HCEC 1CT (cell line): ENCODE results near the gene POLDIP3.
"Not testable (repeated sequence)": the region's sequence is repeated elsewhere in the genome, so short reads cannot be mapped to it uniquely, and the experiment has no call there.

Experiments
- DNase-seq: peaks from one replicate; pipeline ENCODE4 v3.0.0-alpha.2; 2017

The POLDIP3 gene

DNA sequence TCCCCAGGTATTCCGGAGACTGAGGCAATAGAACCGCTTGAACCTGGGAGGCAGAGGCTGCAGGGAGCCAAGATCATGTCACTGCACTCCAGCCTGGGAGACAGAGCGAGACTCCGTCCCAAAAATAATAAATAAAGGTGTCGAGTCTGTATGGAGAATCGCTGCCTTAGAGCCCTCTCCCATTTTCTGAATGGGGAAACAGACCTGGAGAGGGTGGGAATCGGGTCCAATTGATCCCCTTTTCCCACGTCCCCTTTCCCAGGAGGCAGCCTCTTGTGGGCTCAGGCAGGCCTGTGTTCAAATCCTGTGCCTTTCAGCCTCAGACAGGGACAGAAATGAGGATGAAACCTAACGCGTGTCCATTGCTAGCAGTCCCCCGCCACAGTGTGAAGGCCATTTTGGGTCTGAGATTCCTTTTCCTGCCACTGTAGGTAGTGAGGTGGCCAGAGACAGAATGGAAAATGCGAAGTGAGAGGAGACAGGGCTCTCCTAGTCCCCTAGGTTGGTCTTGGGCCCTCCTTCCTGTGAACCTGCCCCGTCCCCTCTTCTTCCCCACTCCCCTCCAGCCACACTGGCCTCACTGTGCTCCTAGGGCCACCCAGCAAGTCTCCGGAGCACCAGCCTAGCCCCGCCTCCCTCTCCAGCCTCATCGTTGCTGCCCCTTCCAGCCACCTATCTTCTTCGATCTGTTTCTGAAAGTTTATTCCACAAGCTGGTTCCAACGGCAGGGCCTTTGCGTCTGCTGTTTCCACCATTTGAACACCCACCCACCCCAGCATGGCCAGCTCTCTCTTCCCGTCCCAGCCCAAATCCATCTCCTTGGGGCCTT, 2.7 kb upstream of the POLDIP3 start:
- no peak for DNase-seq

GRCh38 chr22:42615860-42616175, 1.1 kb upstream of the POLDIP3 start:
- DNase-seq = not testable (repeated sequence)

DNA sequence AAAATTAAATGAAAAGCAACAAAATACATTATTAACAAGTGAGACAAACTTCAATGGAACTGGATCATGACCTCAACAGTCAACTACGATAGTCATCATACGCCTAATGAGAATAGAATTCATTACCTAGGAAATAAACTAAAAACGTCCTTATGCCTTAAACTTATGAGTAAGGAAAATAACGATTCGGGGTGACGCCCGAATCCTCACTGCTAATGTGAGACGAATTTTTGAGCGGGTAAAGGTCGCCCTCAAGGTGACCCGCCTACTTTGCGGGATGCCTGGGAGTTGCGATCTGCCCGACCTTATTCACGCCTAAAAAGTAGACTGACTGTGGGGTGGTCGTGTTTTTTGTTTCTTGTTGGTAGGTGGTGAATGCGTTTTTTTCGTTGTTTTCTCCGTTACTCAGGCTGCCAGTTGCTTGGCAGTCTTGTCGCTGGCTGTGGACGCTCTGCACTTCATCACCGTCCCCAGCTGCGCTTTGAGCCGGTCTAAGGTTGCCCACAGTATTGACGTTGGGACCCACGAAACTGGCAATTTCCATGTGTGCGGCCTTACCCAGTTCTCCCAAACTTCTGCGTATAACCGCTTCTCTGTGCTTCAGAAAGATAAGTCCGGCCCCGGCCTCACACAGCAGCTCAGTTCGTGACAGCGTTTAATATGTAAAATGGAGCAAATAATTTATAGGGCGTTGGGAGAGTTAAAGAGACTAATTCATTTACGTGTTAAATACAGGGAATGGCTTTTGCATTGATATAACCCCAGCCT, 593 bp upstream of the POLDIP3 start:
- DNase-seq = peak; percentile 99

GRCh38 chr22:42613872-42614301, 796 bp downstream of the POLDIP3 start:
- peak; percentile 18 for DNase-seq

- DNase-seq = no peak
These were observed 2.3 kb downstream of the POLDIP3 start for GRCh38 chr22:42612336-42612735.

GRCh38 chr22:42611051-42611450, 3.6 kb downstream of the POLDIP3 start:
- no peak for DNase-seq

DNA sequence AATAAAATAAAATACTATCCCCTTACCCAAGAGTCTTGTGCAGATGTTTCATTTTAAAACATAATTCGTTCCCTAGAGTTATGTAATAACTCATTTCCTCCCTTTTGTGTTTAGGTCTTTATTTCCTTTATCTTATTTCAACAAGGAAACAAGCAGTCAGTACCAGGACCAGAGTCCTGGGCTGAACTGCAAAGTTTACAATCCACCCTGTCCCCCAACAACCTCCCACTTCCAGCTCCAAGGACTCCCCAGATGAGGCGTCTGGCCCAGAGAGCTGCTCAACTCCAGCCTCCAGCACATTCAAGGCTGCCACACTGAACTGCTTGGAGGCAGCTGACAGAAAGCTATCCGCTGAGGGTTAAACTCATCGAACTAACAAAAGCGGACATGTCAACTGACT, 4.5 kb downstream of the POLDIP3 start:
- DNase-seq = no peak

DNA sequence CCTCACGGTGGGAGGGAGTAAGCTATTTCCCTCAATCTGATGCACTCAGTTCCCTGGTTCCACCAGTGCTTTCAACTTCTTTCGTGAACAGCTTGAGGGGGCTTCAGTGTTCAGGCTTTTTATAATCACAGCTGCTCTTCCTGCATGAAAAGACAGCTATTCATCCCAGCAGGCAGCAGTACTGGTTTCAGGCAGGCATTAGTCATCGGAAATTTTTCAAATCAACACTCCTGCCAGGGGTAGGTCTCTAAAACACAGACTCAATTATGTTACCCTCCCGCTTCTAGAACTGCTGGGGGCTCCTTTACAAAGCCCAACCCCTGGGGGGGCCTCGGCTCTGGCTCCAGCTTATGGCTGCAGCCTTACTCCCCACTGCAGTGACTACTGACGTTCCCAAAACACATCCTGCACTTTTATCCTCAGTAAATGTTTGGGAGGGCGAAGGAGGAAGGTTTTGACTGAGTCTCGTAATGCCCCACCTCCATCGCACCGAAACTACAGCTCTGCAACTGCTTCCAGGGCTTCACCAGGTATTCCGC, 5.8 kb downstream of the POLDIP3 start:
- DNase-seq = peak; percentile 54

- DNase-seq = no peak
These were observed 6.4 kb downstream of the POLDIP3 start for GRCh38 chr22:42608136-42608822.

DNA sequence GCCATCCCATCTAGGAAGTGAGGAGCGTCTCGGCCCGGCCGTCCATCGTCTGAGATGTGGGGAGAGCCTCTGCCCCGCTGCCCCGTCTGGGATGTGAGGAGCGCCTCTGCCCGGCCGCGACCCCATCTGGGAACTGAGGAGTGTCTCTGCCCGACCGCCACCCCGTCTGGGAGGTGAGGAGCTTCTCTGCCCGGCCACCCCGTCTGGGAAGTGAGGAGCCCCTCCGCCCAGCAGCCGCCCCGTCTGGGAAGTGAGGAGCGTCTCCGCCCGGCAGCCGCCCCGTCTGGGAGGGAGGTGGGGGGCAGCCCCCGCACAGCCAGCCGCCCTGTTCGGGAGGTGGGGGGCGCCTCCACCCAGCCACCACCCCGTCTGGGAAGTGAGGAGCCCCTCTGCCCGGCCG, 7.0 kb downstream of the POLDIP3 start:
- not testable (repeated sequence) for DNase-seq

- no peak for DNase-seq
These were observed 10.3 kb downstream of the POLDIP3 start for GRCh38 chr22:42604403-42604802.

GRCh38 chr22:42603427-42603826, 11.3 kb downstream of the POLDIP3 start:
- no peak for DNase-seq

GRCh38 chr22:42602470-42602869, 12.2 kb downstream of the POLDIP3 start:
- no peak for DNase-seq

GRCh38 chr22:42601879-42602465, 12.7 kb downstream of the POLDIP3 start:
- DNase-seq = no peak

DNA sequence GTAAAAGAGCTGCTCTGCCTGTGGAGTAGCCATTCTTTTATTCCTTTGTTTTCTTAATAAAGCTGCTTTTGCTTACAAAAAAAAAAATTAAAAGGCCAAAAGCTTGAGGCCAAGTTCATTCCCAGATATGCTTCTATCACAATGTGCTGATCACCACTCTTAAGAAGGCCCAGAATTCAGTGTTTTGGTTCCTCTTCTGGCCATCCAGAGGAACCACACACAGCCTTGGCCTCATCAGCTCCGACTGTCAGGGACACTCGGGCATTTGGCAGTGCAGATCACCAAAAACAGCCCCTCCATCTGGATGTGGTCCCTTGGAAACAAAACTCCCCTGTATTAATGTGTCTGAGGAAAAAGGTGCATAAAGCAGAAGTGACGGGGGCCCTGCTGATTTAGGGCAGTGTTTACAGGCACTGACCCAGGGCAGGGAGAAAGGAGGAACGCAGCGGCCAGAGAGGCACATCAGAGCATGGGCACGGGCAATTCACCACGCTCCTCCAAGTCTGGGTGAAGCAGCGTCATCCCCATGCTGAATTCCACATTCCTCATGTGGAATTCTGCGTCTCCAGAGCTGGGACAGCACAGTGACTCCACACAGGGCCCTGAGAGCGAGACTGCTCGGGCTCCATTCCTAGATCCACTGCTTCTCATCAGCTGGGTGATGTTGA, 17.7 kb downstream of the POLDIP3 start:
- DNase-seq = no peak

- DNase-seq = no peak
These were observed 18.3 kb downstream of the POLDIP3 start for GRCh38 chr22:42596336-42596735.

- DNase-seq = no peak
These were observed 19.2 kb downstream of the POLDIP3 start for GRCh38 chr22:42595434-42595833.

GRCh38 chr22:42591987-42592386, 22.7 kb downstream of the POLDIP3 start:
- no peak for DNase-seq

- no peak for DNase-seq
These were observed 27.0 kb downstream of the POLDIP3 start for GRCh38 chr22:42587588-42588175.

- DNase-seq = no peak
These were observed 28.3 kb downstream of the POLDIP3 start for GRCh38 chr22:42586381-42586780.

DNA sequence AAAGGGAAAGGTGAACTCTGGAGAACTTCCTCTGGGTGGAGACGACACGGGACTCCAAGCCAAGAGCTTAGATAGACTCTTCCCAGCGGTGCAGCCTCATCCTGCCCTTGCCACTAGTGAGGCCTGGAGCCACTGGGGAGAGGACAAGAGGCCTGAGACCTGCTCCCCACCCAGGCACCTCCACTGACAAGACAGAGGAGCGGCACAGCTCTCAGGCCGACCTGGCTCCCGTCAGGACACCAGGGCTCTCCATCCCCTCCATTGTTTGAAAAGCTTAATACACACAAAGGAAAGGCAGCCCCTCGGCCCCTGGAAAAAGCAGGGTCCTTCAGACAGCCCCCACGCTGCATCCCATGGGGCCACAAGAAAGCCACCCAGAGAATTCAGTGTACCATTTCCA, 29.6 kb downstream of the POLDIP3 start:
- DNase-seq = no peak

- no peak for DNase-seq
These were observed 30.2 kb downstream of the POLDIP3 start for GRCh38 chr22:42584364-42584940.
